HepG2 (cell line): ENCODE results near the gene GGA1.

ENCODE experiments used
- GATA4 ChIP-seq: sonication (generic); IDR thresholded peaks from 2 replicates; pipeline ENCODE4 v1.6.1; 2016; ENCODE audit warnings: antibody characterized with exemption, low read depth, borderline replicate concordance
- JARID2 ChIP-seq: sonication (generic); formaldehyde crosslinking; IDR thresholded peaks from 2 replicates; pipeline ENCODE4 v1.8.1; 2023; ENCODE audit warnings: missing genetic modification reagents, inconsistent platforms; ENCODE audit not compliant: insufficient replicate concordance
- JUND ChIP-seq: sonication (generic); formaldehyde crosslinking; IDR thresholded peaks from 2 replicates; pipeline ENCODE4 v1.8.0; 2022; ENCODE audit warnings: mild to moderate bottlenecking, missing genetic modification reagents
- KMT2A ChIP-seq: sonication (generic); formaldehyde crosslinking; IDR thresholded peaks from 2 replicates; pipeline ENCODE4 v1.4.0; 2020; ENCODE audit warnings: missing genetic modification reagents
- MAZ ChIP-seq, 2 experiments: sonication (generic) in 1 of 2; formaldehyde crosslinking in 1 of 2; IDR thresholded peaks; 2 replicates each; pipeline versions ENCODE4 v1.5.0 to v1.6.1; 2012 to 2020; ENCODE audit warnings: low read depth in 2 of 2, mild to moderate bottlenecking in 2 of 2, borderline replicate concordance in 1 of 2, improper control_type of control experiment in 1 of 2, low read length in 1 of 2, missing genetic modification reagents in 1 of 2, moderate library complexity in 1 of 2
- MIER3 ChIP-seq: IDR thresholded peaks from 2 replicates; pipeline ENCODE4 v1.6.1; 2016; ENCODE audit warnings: missing compliant biosample characterization, borderline replicate concordance
- ZNF121 ChIP-seq: sonication (generic); formaldehyde crosslinking; IDR thresholded peaks from 2 replicates; pipeline ENCODE4 v1.5.0; 2020; ENCODE audit warnings: mild to moderate bottlenecking, missing genetic modification reagents
- ZNF589 ChIP-seq: sonication (generic); formaldehyde crosslinking; conservative IDR thresholded peaks from 2 replicates; pipeline ENCODE4 v1.8.0; 2022; ENCODE audit warnings: mild to moderate bottlenecking, moderate library complexity, missing genetic modification reagents
- ZNF644 ChIP-seq: IDR thresholded peaks from 2 replicates; pipeline ENCODE4 v1.6.1; 2016; ENCODE audit warnings: low read depth
- ZNF766 ChIP-seq: sonication (generic); formaldehyde crosslinking; IDR thresholded peaks from 2 replicates; pipeline ENCODE4 v1.5.0; 2020; ENCODE audit warnings: missing genetic modification reagents, borderline replicate concordance
- TF ChIP-seq, protein P1 (sequence below): sonication (generic); formaldehyde crosslinking; IDR thresholded peaks from 2 replicates; pipeline ENCODE4 v1.5.0; 2020; ENCODE audit warnings: mild to moderate bottlenecking, missing genetic modification reagents, moderate library complexity

DNA sequence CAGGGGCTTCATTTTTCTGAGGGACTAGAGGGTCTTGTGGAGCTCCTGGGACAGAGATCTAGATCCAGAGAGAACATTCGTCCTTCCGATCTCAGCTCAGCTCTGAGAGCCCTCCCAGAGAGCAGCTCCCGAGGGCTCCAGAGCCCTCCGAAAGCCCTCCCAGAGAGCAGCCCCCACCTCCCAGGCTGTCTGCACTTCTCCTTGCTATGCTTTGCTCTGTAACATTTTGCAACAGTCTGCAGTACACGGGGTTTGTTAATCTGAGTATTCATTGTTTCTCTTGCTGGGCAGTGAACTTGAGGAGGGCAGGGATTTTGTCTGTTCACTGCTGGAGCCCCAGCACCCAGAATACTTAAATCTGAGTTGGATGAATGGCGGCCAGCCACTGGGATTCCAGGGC, 2.6 kb downstream of the GGA1 start:
- no peak for TF ChIP-seq MIER3 (CRISPR knock-in tag)
- TF ChIP-seq JARID2 (CRISPR knock-in tag): no peak
- TF ChIP-seq, protein P1, sequence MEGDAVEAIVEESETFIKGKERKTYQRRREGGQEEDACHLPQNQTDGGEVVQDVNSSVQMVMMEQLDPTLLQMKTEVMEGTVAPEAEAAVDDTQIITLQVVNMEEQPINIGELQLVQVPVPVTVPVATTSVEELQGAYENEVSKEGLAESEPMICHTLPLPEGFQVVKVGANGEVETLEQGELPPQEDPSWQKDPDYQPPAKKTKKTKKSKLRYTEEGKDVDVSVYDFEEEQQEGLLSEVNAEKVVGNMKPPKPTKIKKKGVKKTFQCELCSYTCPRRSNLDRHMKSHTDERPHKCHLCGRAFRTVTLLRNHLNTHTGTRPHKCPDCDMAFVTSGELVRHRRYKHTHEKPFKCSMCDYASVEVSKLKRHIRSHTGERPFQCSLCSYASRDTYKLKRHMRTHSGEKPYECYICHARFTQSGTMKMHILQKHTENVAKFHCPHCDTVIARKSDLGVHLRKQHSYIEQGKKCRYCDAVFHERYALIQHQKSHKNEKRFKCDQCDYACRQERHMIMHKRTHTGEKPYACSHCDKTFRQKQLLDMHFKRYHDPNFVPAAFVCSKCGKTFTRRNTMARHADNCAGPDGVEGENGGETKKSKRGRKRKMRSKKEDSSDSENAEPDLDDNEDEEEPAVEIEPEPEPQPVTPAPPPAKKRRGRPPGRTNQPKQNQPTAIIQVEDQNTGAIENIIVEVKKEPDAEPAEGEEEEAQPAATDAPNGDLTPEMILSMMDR (CRISPR knock-in tag): no peak
- no peak for TF ChIP-seq ZNF589 (CRISPR knock-in tag)
- TF ChIP-seq ZNF644 (CRISPR knock-in tag): no peak
- TF ChIP-seq KMT2A: no peak
- TF ChIP-seq MAZ (IDR thresholded peaks at IDR 0.05; ENCODE audit: borderline replicate concordance, low read depth, low read length): no peak
- TF ChIP-seq MAZ (CRISPR knock-in tag; IDR thresholded peaks at IDR 0.05; ENCODE audit: low read depth): no peak
- TF ChIP-seq GATA4: no peak
- TF ChIP-seq ZNF121 (CRISPR knock-in tag): no peak
- no peak for TF ChIP-seq JUND (CRISPR knock-in tag)
- no peak for TF ChIP-seq ZNF766 (CRISPR knock-in tag)
